Keratinocyte (primary cell): ENCODE data around the gene FARP1. TPM values are rescaled to one million over a fixed set of nuclear protein-coding genes. Genes with fewer than 3 reads are reported as not detected.

Experiments
- DNase-seq: peaks from one replicate; pipeline ENCODE4 v3.0.0-alpha.2; 2011; ENCODE audit warnings: low read depth, missing footprints, low spot score
- FAIRE-seq: peaks from 2 replicates; lab custom pipeline; 2011; peaks lifted over from hg19 to GRCh38; lab: Jason Lieb, UNC
- H2AFZ ChIP-seq: 2 replicates; pipeline ENCODE4 v1.6.0; 2012; ENCODE audit warnings: low read length, control low read depth, inconsistent platforms; ENCODE audit not compliant: control insufficient read depth
- H3K27ac ChIP-seq: 2 replicates; pipeline ENCODE4 v1.5.1; 2011; ENCODE audit warnings: low read length; ENCODE audit not compliant: control insufficient read depth, insufficient read depth
- H3K27me3 ChIP-seq: 3 replicates; pipeline ENCODE4 v1.6.0; 2011; ENCODE audit warnings: low read length; ENCODE audit not compliant: control insufficient read depth, insufficient read depth; ENCODE audit errors: extremely low read depth
- H3K36me3 ChIP-seq, 2 experiments: 2 replicates in 1 of 2; 3 replicates in 1 of 2; pipeline ENCODE4 v1.5.1; 2011; ENCODE audit warnings: low read length in 2 of 2, mild to moderate bottlenecking in 1 of 2; ENCODE audit not compliant: control insufficient read depth in 2 of 2, insufficient read depth in 2 of 2; ENCODE audit errors: extremely low read depth in 1 of 2
- H3K4me1 ChIP-seq: 3 replicates; pipeline ENCODE4 v1.5.1; 2011; ENCODE audit warnings: low read length; ENCODE audit not compliant: control insufficient read depth, insufficient read depth; ENCODE audit errors: extremely low read depth
- H3K4me2 ChIP-seq: 3 replicates; pipeline ENCODE4 v1.6.0; 2011; ENCODE audit warnings: low read depth, low read length; ENCODE audit not compliant: control insufficient read depth, insufficient read depth; ENCODE audit errors: extremely low read depth
- H3K4me3 ChIP-seq, 3 experiments: fragments of 200-600 bp in 1 of 3; sonication (generic) in 1 of 3; 2 replicates in 2 of 3; 3 replicates in 1 of 3; pipeline ENCODE4 v1.5.1; 2011 to 2016; ENCODE audit warnings: low read length in 3 of 3, mild to moderate bottlenecking in 3 of 3, control low read depth in 2 of 3, inconsistent platforms in 1 of 3, low read depth in 1 of 3, mixed read lengths in 1 of 3, mixed run types in 1 of 3, moderate library complexity in 1 of 3; ENCODE audit not compliant: control insufficient read depth in 2 of 3, insufficient read depth in 2 of 3; ENCODE audit errors: extremely low read depth in 1 of 3
- H3K79me2 ChIP-seq: 2 replicates; pipeline ENCODE4 v1.6.0; 2012; ENCODE audit warnings: low read length; ENCODE audit not compliant: control insufficient read depth, insufficient read depth
- H3K9ac ChIP-seq: 3 replicates; pipeline ENCODE4 v1.6.0; 2011; ENCODE audit warnings: low read length; ENCODE audit not compliant: control insufficient read depth, insufficient read depth; ENCODE audit errors: extremely low read depth
- H3K9me1 ChIP-seq: 3 replicates; pipeline ENCODE4 v1.6.0; 2011; ENCODE audit warnings: low read length; ENCODE audit not compliant: control insufficient read depth, insufficient read depth; ENCODE audit errors: extremely low read depth
- H3K9me3 ChIP-seq: 2 replicates; pipeline ENCODE4 v1.5.1; 2012; ENCODE audit warnings: low read depth, low read length; ENCODE audit not compliant: control insufficient read depth
- H4K20me1 ChIP-seq: 3 replicates; pipeline ENCODE4 v1.6.0; 2011; ENCODE audit warnings: low read length; ENCODE audit not compliant: control insufficient read depth, insufficient read depth; ENCODE audit errors: extremely low read depth
- CTCF ChIP-seq, 3 experiments: IDR thresholded peaks in 1 of 3; conservative IDR thresholded peaks in 1 of 3; optimal IDR thresholded peaks in 1 of 3; 2 replicates in 2 of 3; 3 replicates in 1 of 3; pipeline versions ENCODE3 to v1.5.1; 2011; ENCODE audit warnings: low read length in 3 of 3, mild to moderate bottlenecking in 3 of 3, moderate library complexity in 2 of 3, control low read depth in 1 of 3, inconsistent platforms in 1 of 3; ENCODE audit not compliant: insufficient read depth in 2 of 3; ENCODE audit errors: extremely low read depth in 1 of 3
- EZH2 ChIP-seq: IDR thresholded peaks from one replicate; pipeline ENCODE4 v1.6.1; 2012; ENCODE audit warnings: inconsistent platforms, mild to moderate bottlenecking, low read length, moderate library complexity
- dilution Hi-C: fragments of 300-500 bp; cut with MboI; formaldehyde crosslinking; loops from one replicate; pipeline ENCODE4 v1.7.0; 2020; ENCODE audit warnings: low sequenced_read_pairs; ENCODE audit not compliant: extremely low pct_ligation_motif_present
- polyA plus RNA-seq, 5 experiments: library from polyadenylated mRNA; depleted of rRNA in 3 of 5; stranded (reverse) in 3 of 5; stranded (forward) in 1 of 5; unstranded in 1 of 5; fragments of >200 nt; gene quantifications; 1 replicate in 1 of 5; 2 replicates in 3 of 5; 3 replicates in 1 of 5; pipeline versions ENCODE4 v1.2.1 to v1.2.3, GENCODE V29; 2011 to 2012; ENCODE audit warnings: missing spikeins in 2 of 5, low read depth in 1 of 5, low replicate concordance in 1 of 5

The FARP1 gene
- polyA plus RNA-seq, 1 donor (not counting 4 experiments of a cell fraction or from before 2014, with no cell fraction given) = 10.3 TPM

GRCh38 chr13:98384739-98385138, 241.8 kb downstream of the FARP1 start:
- no peak overlapping the region for H2AFZ ChIP-seq
- DNase-seq = no peak
- TF ChIP-seq EZH2 = no peak
- TF ChIP-seq CTCF (optimal IDR thresholded peaks at IDR 0.05 in 1 of 3, IDR thresholded peaks at IDR 0.05 in 1 of 3, conservative IDR thresholded peaks at IDR 0.05 in 1 of 3; ENCODE audit: extremely low read depth in 1 of 3, insufficient read depth in 2 of 3, low read length in 3 of 3) = no peak
- dilution Hi-C loops = no loop called here
- no peak overlapping the region for H3K27ac ChIP-seq
- H3K79me2 ChIP-seq = no peaks in the 10 kb centered on the region
- no peaks in the 10 kb centered on the region for H3K4me1 ChIP-seq
- H3K9me3 ChIP-seq = no peaks in the 10 kb centered on the region
- no peaks in the 10 kb centered on the region for H3K9me1 ChIP-seq
- H3K27me3 ChIP-seq = peaks cover 2% of the 10 kb centered on the region
- no peak overlapping the region for H3K4me2 ChIP-seq
- H3K4me3 ChIP-seq = no peak overlapping the region
- H4K20me1 ChIP-seq = no peaks in the 10 kb centered on the region
- no peak for FAIRE-seq
- H3K36me3 ChIP-seq = no peaks in the 10 kb centered on the region
- no peak overlapping the region for H3K9ac ChIP-seq

- no peak for FAIRE-seq
- H3K9me3 ChIP-seq = no peaks in the 10 kb centered on the region
- dilution Hi-C loops = no loop called here
- H3K9me1 ChIP-seq = no peaks in the 10 kb centered on the region
- H3K9ac ChIP-seq = no peak overlapping the region
- H3K27me3 ChIP-seq = peaks cover 2% of the 10 kb centered on the region
- H3K27ac ChIP-seq = no peak overlapping the region
- DNase-seq = no peak
- H3K79me2 ChIP-seq = no peaks in the 10 kb centered on the region
- H2AFZ ChIP-seq = no peak overlapping the region
- H4K20me1 ChIP-seq = no peaks in the 10 kb centered on the region
- no peaks in the 10 kb centered on the region for H3K4me1 ChIP-seq
- H3K4me3 ChIP-seq = no peak overlapping the region
- H3K4me2 ChIP-seq = no peak overlapping the region
- TF ChIP-seq CTCF (optimal IDR thresholded peaks at IDR 0.05 in 1 of 3, IDR thresholded peaks at IDR 0.05 in 1 of 3, conservative IDR thresholded peaks at IDR 0.05 in 1 of 3; ENCODE audit: extremely low read depth in 1 of 3, insufficient read depth in 2 of 3, low read length in 3 of 3) (no peak), EZH2 (no peak)
- no peaks in the 10 kb centered on the region for H3K36me3 ChIP-seq
Measured at GRCh38 chr13:98385606-98386005, 242.7 kb downstream of the FARP1 start.
